ENCODE measurements around the gene TOLLIP. TPM values are rescaled to one million over a fixed set of nuclear protein-coding genes. Genes with fewer than 3 reads are reported as not detected.

The TOLLIP gene
- total and polyA plus RNA-seq, 2 of the 8 experiments (the other 6 are each of a cell fraction or from before 2014, with no cell fraction given) = 23.7 to 34.7 TPM

- TF ChIP-seq BACH1 (IDR thresholded peaks at IDR 0.05; ENCODE audit: low read length) (no peak), SRF (IDR thresholded peaks at IDR 0.05; ENCODE audit: low read depth, low read length) (no peak), BCL11A (IDR thresholded peaks at IDR 0.05; ENCODE audit: low read depth in 2 of 2, low read length in 2 of 2) (no peak), FOSL1 (IDR thresholded peaks at IDR 0.05; ENCODE audit: insufficient read depth, low read depth, low read length) (no peak)
Measured at GRCh38 chr11:1310772-1311468, 1.5 kb upstream of the TOLLIP start (continued).
